Measurements from ENCODE around the gene GATAD2A.
A peak's percentile ranks its signal among the peaks of the same experiment; 100 is the strongest.

The GATAD2A gene

GRCh38 chr19:19461306-19461670 is 55.8 kb downstream of the GATAD2A start:
- H3K4me3 ChIP-seq (ENCODE audit: low read depth, low read length), result no peak overlapping the region

GRCh38 chr19:19461671-19462622 is 56.5 kb downstream of the GATAD2A start:
- H3K4me3 ChIP-seq (ENCODE audit: low read depth, low read length), result no peak overlapping the region
- no peak for DNase-seq (ENCODE audit: low read depth)
- TF ChIP-seq CTCF (IDR thresholded peaks at IDR 0.05; ENCODE audit: control insufficient read depth, extremely low read depth, insufficient read depth), result no peak

More at GRCh38 chr19:19461306-19461670, 55.8 kb downstream of the GATAD2A start:
- DNase-seq (ENCODE audit: low read depth), result no peak
- no peak for TF ChIP-seq CTCF (IDR thresholded peaks at IDR 0.05; ENCODE audit: control insufficient read depth, extremely low read depth, insufficient read depth)

- H3K4me3 ChIP-seq (ENCODE audit: low read depth, low read length), result no peak overlapping the region
- TF ChIP-seq CTCF (IDR thresholded peaks at IDR 0.05; ENCODE audit: control insufficient read depth, extremely low read depth, insufficient read depth), result no peak
- no peak for DNase-seq (ENCODE audit: low read depth)
Observed at GRCh38 chr19:19463348-19464117, 58.1 kb downstream of the GATAD2A start.

- DNase-seq (ENCODE audit: low read depth), result peak; percentile 83
- no peak for TF ChIP-seq CTCF (IDR thresholded peaks at IDR 0.05; ENCODE audit: control insufficient read depth, extremely low read depth, insufficient read depth)
- no peak overlapping the region for H3K4me3 ChIP-seq (ENCODE audit: low read depth, low read length)
Observed at GRCh38 chr19:19464339-19465098, 59.0 kb downstream of the GATAD2A start.

- TF ChIP-seq CTCF (IDR thresholded peaks at IDR 0.05; ENCODE audit: control insufficient read depth, extremely low read depth, insufficient read depth), result no peak
- no peak overlapping the region for H3K4me3 ChIP-seq (ENCODE audit: low read depth, low read length)
- DNase-seq (ENCODE audit: low read depth), result no peak
Observed at GRCh38 chr19:19465436-19466070, 60.1 kb downstream of the GATAD2A start.

- TF ChIP-seq CTCF (IDR thresholded peaks at IDR 0.05; ENCODE audit: control insufficient read depth, extremely low read depth, insufficient read depth), result no peak
- H3K4me3 ChIP-seq (ENCODE audit: low read depth, low read length), result no peak overlapping the region
- no peak for DNase-seq (ENCODE audit: low read depth)
Observed at GRCh38 chr19:19466201-19466600, 60.7 kb downstream of the GATAD2A start.

All from LNCaP clone FGC (cell line).